Ectodermal cell (in vitro differentiated cells): ENCODE results near the gene SIGLEC6. TPM values are rescaled to one million over a fixed set of nuclear protein-coding genes. Genes with fewer than 3 reads are reported as not detected.
A peak's percentile ranks its signal among the peaks of the same experiment; 100 is the strongest.

Experiments
- H3K27ac ChIP-seq: 2 replicates; pipeline ENCODE4 v1.7.0; 2013; ENCODE audit warnings: mild to moderate bottlenecking, low read depth, low read length; ENCODE audit not compliant: insufficient read depth, poor library complexity, severe bottlenecking
- H3K27me3 ChIP-seq: 2 replicates; pipeline ENCODE4 v1.7.0; 2013; ENCODE audit warnings: mild to moderate bottlenecking, low read length; ENCODE audit not compliant: insufficient read depth, control insufficient read depth, poor library complexity, severe bottlenecking
- H3K36me3 ChIP-seq: one replicate; pipeline ENCODE4 v1.7.0; 2013; ENCODE audit warnings: low read length; ENCODE audit not compliant: control insufficient read depth, insufficient read depth
- H3K4me1 ChIP-seq: one replicate; pipeline ENCODE4 v1.7.0; 2013; ENCODE audit warnings: low read length; ENCODE audit not compliant: control insufficient read depth, insufficient read depth
- H3K4me3 ChIP-seq: 2 replicates; pipeline ENCODE4 v1.7.0; 2013; ENCODE audit warnings: low read depth, low read length, control low read depth; ENCODE audit not compliant: insufficient read depth
- H3K9me3 ChIP-seq: 2 replicates; pipeline ENCODE4 v1.7.0; 2013; ENCODE audit warnings: mild to moderate bottlenecking, low read length, moderate library complexity; ENCODE audit not compliant: control insufficient read depth
- WGBS, 2 experiments: methylation state at CpG; one replicate each; pipeline ENCODE4 v1.1.7; 2013; ENCODE audit warnings: missing lambda C conversion rate in 2 of 2; 5-methylcytosine and 5-hydroxymethylcytosine counted together
- polyA plus RNA-seq, 4 experiments: library from polyadenylated mRNA; stranded (reverse); fragments of 50-300 nt; gene quantifications; one replicate each; pipeline ENCODE4 v1.2.3, GENCODE V29; 2013

Gene SIGLEC6
- not detected for polyA plus RNA-seq (2013, experiment 1 of 4)
- polyA plus RNA-seq (2013, experiment 2 of 4), result not detected
- polyA plus RNA-seq (2013, experiment 3 of 4), result not detected
- polyA plus RNA-seq (2013, experiment 4 of 4), result not detected

GRCh38 chr19:51531349-51532315 is at the start of gene SIGLEC6:
Gene SIGLEC6, minus strand, starts transcription at chr19:51531670. Its CDS starts 22 bp downstream, at chr19:51531648.
- Histone ChIP-seq H3K27me3 (peaks cover 39% of the 10 kb centered on the region), H3K4me1 (no peaks in the 10 kb centered on the region), H3K36me3 (no peaks in the 10 kb centered on the region), H3K9me3 (no peaks in the 10 kb centered on the region), H3K4me3 (no peak within 1 kb of the TSS), H3K27ac (no peak within 1 kb of the TSS)
- WGBS, 2 experiments, result 53 to 60% methylated on average over 25 of the region's 25 CpGs

GRCh38 chr19:51576850-51577249 is 45.4 kb upstream of the SIGLEC6 start:
- Histone ChIP-seq H3K27ac (no peak overlapping the region), H3K4me3 (no peak overlapping the region), H3K4me1 (peaks cover 4% of the 10 kb centered on the region), H3K36me3 (peaks cover 11% of the 10 kb centered on the region), H3K9me3 (no peaks in the 10 kb centered on the region), H3K27me3 (no peaks in the 10 kb centered on the region)
- 97 to 98% methylated on average over 5 to 6 of the region's 6 CpGs for WGBS, 2 experiments

GRCh38 chr19:51573331-51573730 is 41.9 kb upstream of the SIGLEC6 start:
- Histone ChIP-seq H3K36me3 (peaks cover 11% of the 10 kb centered on the region), H3K27me3 (no peaks in the 10 kb centered on the region), H3K27ac (no peak overlapping the region), H3K4me1 (peaks cover 6% of the 10 kb centered on the region), H3K9me3 (no peaks in the 10 kb centered on the region), H3K4me3 (no peak overlapping the region)
- WGBS, 2 experiments, result 93% methylated on average over 3 of the region's 3 CpGs

GRCh38 chr19:51572908-51573307 is 41.4 kb upstream of the SIGLEC6 start:
- Histone ChIP-seq H3K36me3 (peaks cover 11% of the 10 kb centered on the region), H3K9me3 (no peaks in the 10 kb centered on the region), H3K27ac (no peak overlapping the region), H3K27me3 (peaks cover 3% of the 10 kb centered on the region), H3K4me3 (no peak overlapping the region), H3K4me1 (peaks cover 6% of the 10 kb centered on the region)
- WGBS, 2 experiments, result 85 to 91% methylated on average over 4 of the region's 4 CpGs

- 88 to 90% methylated on average over 3 of the region's 3 CpGs for WGBS, 2 experiments
Measured at GRCh38 chr19:51572410-51572809, 40.9 kb upstream of the SIGLEC6 start.

GRCh38 chr19:51571599-51571998 is 40.1 kb upstream of the SIGLEC6 start:
- H3K36me3 ChIP-seq, result peaks cover 11% of the 10 kb centered on the region
- H3K27me3 ChIP-seq, result peaks cover 14% of the 10 kb centered on the region
- H3K9me3 ChIP-seq, result no peaks in the 10 kb centered on the region
- peaks cover 6% of the 10 kb centered on the region for H3K4me1 ChIP-seq
- peak overlapping the region; percentile 73 for H3K4me3 ChIP-seq
- WGBS, 2 experiments, result 13% methylated on average over 8 of the region's 8 CpGs
- no peak overlapping the region for H3K27ac ChIP-seq

More at GRCh38 chr19:51572410-51572809, 40.9 kb upstream of the SIGLEC6 start:
- peaks cover 11% of the 10 kb centered on the region for H3K36me3 ChIP-seq
- H3K4me1 ChIP-seq, result peaks cover 6% of the 10 kb centered on the region
- H3K27ac ChIP-seq, result no peak overlapping the region
- H3K4me3 ChIP-seq, result no peak overlapping the region
- H3K27me3 ChIP-seq, result peaks cover 8% of the 10 kb centered on the region
- no peaks in the 10 kb centered on the region for H3K9me3 ChIP-seq

GRCh38 chr19:51570962-51571575 is 39.6 kb upstream of the SIGLEC6 start, which contains the start of gene ZNF175:
Gene ZNF175, plus strand, starts transcription at chr19:51571283. Its CDS starts 2,047 bp downstream, at chr19:51573330.
- Histone ChIP-seq H3K27me3 (peaks cover 19% of the 10 kb centered on the region), H3K4me3 (peak within 1 kb of the TSS; percentile 73), H3K4me1 (peaks cover 6% of the 10 kb centered on the region), H3K36me3 (peaks cover 11% of the 10 kb centered on the region), H3K9me3 (no peaks in the 10 kb centered on the region), H3K27ac (no peak within 1 kb of the TSS)
- 0 to 1% methylated on average over 30 of the region's 30 CpGs for WGBS, 2 experiments

- Histone ChIP-seq H3K9me3 (no peaks in the 10 kb centered on the region), H3K27me3 (peaks cover 28% of the 10 kb centered on the region), H3K36me3 (peaks cover 5% of the 10 kb centered on the region), H3K27ac (no peak overlapping the region), H3K4me3 (no peak overlapping the region), H3K4me1 (peaks cover 6% of the 10 kb centered on the region)
- WGBS, 2 experiments, result 83 to 86% methylated on average over 1 of the region's 1 CpG
Measured at GRCh38 chr19:51568456-51568855, 37.0 kb upstream of the SIGLEC6 start.

- WGBS, 2 experiments, result 85 to 92% methylated on average over 4 of the region's 4 CpGs
- H3K36me3 ChIP-seq, result no peaks in the 10 kb centered on the region
- H3K27me3 ChIP-seq, result peaks cover 28% of the 10 kb centered on the region
Measured at GRCh38 chr19:51567583-51567982, 36.1 kb upstream of the SIGLEC6 start.

More at GRCh38 chr19:51567583-51567982, 36.1 kb upstream of the SIGLEC6 start:
- Histone ChIP-seq H3K4me3 (no peak overlapping the region), H3K4me1 (peaks cover 6% of the 10 kb centered on the region), H3K9me3 (no peaks in the 10 kb centered on the region), H3K27ac (no peak overlapping the region)
